Measurements from ENCODE around the gene DNALI1. TPM values are rescaled to one million over a fixed set of nuclear protein-coding genes. Genes with fewer than 3 reads are reported as not detected.
"Not testable (repeated sequence)": the region's sequence is repeated elsewhere in the genome, so short reads cannot be mapped to it uniquely, and the experiment has no call there.

DNALI1 gene
- total RNA-seq, 2 donors from 2014 or later = 2.6 to 6.5 TPM

- DNase-seq (ENCODE audit: low spot score) = no peak
- H3K27ac ChIP-seq = peak overlapping the region; percentile 45 to 77
- TF ChIP-seq CTCF (IDR thresholded peaks at IDR 0.05) = no peak
- ATAC-seq (ENCODE audit: insufficient number of reproducible peaks, low FRiP score, low read depth) = no peak
- peaks cover 3 to 16% of the 10 kb centered on the region in 2 donors for H3K4me1 ChIP-seq (ENCODE audit: control insufficient read depth in 1 of 2, low read depth in 2 of 2)
- H3K4me3 ChIP-seq = no peak overlapping the region
- no peaks in the 10 kb centered on the region for H3K9me3 ChIP-seq
- peaks cover 21% of the 10 kb centered on the region for H3K36me3 ChIP-seq
- no peaks in the 10 kb centered on the region for H3K27me3 ChIP-seq (replicated peaks; ENCODE audit: insufficient read depth)
Observed at GRCh38 chr1:37533317-37534093, 23.2 kb upstream of the DNALI1 start.

GRCh38 chr1:37537378-37537777 is 19.4 kb upstream of the DNALI1 start:
- H3K27ac ChIP-seq = no peak overlapping the region
- no peaks in the 10 kb centered on the region for H3K9me3 ChIP-seq
- DNase-seq (ENCODE audit: low spot score) = no peak
- no peak for ATAC-seq (ENCODE audit: insufficient number of reproducible peaks, low FRiP score, low read depth)
- TF ChIP-seq CTCF (IDR thresholded peaks at IDR 0.05) = no peak
- no peak overlapping the region for H3K4me3 ChIP-seq
- H3K36me3 ChIP-seq = peaks cover 47% of the 10 kb centered on the region
- peaks cover 3 to 16% of the 10 kb centered on the region in 2 donors for H3K4me1 ChIP-seq (ENCODE audit: control insufficient read depth in 1 of 2, low read depth in 2 of 2)
- H3K27me3 ChIP-seq (replicated peaks; ENCODE audit: insufficient read depth) = no peaks in the 10 kb centered on the region

GRCh38 chr1:37539154-37539553 is 17.6 kb upstream of the DNALI1 start:
- H3K27ac ChIP-seq; DNase-seq (ENCODE audit: low spot score); H3K4me3 ChIP-seq; H3K4me1 ChIP-seq (ENCODE audit: control insufficient read depth in 1 of 2, low read depth in 2 of 2); H3K9me3 ChIP-seq; H3K27me3 ChIP-seq (replicated peaks; ENCODE audit: insufficient read depth); ATAC-seq (ENCODE audit: insufficient number of reproducible peaks, low FRiP score, low read depth): not testable (repeated sequence)
- peaks cover 51% of the 10 kb centered on the region for H3K36me3 ChIP-seq

DNA sequence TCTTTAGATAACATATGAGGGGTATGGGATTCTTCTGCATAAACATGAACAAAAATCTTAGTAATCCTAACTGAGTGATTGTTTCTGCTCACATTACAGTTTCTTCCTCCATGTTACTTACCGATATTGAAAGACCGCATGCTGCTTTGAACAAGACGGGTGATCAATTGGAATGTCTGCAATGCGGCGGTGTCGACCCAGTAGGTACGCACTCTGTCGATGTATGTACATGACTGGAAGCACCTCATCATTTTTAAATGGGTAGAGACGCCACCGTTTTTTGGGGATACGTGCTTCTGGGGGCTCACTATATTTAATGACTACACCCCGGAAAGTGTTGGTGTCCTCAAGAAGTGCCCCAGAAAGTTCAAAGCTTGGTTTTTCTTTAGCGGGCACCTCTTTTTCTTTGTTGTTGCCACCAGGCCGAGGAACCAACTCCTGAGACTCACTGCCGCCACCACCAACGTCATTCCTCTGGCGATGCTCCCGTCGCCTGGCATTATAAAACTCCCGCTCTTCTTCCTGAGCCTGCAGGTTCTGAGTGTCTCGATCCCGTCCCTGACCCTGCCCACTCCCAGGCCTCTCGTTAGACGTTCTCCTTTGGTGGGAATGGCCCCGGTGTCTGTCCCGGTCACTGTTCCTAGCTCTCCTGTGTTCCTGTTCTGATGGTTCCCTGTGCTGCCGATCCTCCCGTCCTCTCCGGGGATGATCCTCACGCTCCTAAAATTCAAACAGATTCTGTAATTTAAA is 16.5 kb upstream of the DNALI1 start:
- Histone ChIP-seq H3K4me1 (ENCODE audit: control insufficient read depth in 1 of 2, low read depth in 2 of 2) (no peaks in the 10 kb centered on the region), H3K4me3 (no peak overlapping the region), H3K27me3 (replicated peaks; ENCODE audit: insufficient read depth) (no peaks in the 10 kb centered on the region), H3K36me3 (peaks cover 55% of the 10 kb centered on the region), H3K27ac (no peak overlapping the region), H3K9me3 (no peaks in the 10 kb centered on the region)
- DNase-seq (ENCODE audit: low spot score) = no peak
- TF ChIP-seq CTCF (IDR thresholded peaks at IDR 0.05) = no peak
- ATAC-seq (ENCODE audit: insufficient number of reproducible peaks, low FRiP score, low read depth) = no peak

GRCh38 chr1:37544530-37544929 is 12.2 kb upstream of the DNALI1 start:
- Histone ChIP-seq H3K27ac (no peak overlapping the region), H3K9me3 (no peaks in the 10 kb centered on the region), H3K36me3 (peaks cover 52% of the 10 kb centered on the region), H3K4me1 (ENCODE audit: control insufficient read depth in 1 of 2, low read depth in 2 of 2) (no peaks in the 10 kb centered on the region), H3K4me3 (no peak overlapping the region), H3K27me3 (replicated peaks; ENCODE audit: insufficient read depth) (no peaks in the 10 kb centered on the region)
- DNase-seq (ENCODE audit: low spot score) = no peak
- ATAC-seq (ENCODE audit: insufficient number of reproducible peaks, low FRiP score, low read depth) = no peak
- TF ChIP-seq CTCF (IDR thresholded peaks at IDR 0.05) = no peak

Measured in thoracic aorta (tissue), 2 donors.